ENCODE results near the gene SGSM2. TPM values are rescaled to one million over a fixed set of nuclear protein-coding genes. Genes with fewer than 3 reads are reported as not detected.

The SGSM2 gene
- total and polyA plus RNA-seq, 2 of the 13 experiments (the other 11 are each of a cell fraction or from before 2014, with no cell fraction given), result 30.4 to 51.3 TPM

DNA sequence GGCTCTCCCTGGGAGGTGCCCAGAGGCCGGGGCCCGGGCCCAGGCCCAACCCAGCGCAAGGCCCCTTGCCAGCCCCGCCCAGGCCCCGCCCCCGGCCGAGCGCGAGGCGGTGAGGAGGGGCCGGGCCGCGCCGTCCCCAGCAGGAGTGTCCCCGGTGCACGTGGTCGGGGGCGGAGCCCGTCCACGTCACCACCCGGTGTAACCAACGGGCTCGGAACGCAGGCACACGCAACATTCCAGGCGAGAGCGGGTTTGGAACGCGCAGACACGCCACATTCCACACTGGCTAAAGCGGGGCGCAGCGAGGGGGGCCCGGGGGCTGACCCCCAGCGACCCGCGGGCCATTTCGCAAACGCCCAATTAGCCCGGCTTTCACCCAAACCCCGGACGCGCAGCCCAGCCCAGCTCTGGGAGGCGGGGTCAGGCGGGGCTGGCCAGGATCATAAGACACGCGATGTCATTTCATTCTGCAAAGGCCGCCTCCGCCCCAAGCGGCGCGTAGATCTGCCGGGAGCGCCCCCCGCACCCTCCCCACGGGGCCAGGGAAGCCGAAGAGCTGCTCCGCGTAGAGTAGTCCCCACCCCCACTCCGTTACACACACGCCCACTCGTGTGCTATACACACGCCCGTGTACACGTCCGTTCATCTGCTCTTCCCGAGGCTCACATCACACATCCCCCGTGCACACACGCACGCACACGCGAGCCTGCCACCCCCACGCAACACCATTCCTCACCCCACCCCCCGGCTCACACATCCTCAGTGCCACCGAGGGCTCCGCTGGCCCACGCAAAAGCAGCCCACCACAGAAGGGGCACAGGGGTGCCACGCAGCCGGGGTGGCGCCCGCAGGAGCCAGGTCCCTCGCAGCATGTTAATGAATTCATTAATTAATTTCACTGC is 62.5 kb downstream of the SGSM2 start (continued):
- TF ChIP-seq, protein P1, sequence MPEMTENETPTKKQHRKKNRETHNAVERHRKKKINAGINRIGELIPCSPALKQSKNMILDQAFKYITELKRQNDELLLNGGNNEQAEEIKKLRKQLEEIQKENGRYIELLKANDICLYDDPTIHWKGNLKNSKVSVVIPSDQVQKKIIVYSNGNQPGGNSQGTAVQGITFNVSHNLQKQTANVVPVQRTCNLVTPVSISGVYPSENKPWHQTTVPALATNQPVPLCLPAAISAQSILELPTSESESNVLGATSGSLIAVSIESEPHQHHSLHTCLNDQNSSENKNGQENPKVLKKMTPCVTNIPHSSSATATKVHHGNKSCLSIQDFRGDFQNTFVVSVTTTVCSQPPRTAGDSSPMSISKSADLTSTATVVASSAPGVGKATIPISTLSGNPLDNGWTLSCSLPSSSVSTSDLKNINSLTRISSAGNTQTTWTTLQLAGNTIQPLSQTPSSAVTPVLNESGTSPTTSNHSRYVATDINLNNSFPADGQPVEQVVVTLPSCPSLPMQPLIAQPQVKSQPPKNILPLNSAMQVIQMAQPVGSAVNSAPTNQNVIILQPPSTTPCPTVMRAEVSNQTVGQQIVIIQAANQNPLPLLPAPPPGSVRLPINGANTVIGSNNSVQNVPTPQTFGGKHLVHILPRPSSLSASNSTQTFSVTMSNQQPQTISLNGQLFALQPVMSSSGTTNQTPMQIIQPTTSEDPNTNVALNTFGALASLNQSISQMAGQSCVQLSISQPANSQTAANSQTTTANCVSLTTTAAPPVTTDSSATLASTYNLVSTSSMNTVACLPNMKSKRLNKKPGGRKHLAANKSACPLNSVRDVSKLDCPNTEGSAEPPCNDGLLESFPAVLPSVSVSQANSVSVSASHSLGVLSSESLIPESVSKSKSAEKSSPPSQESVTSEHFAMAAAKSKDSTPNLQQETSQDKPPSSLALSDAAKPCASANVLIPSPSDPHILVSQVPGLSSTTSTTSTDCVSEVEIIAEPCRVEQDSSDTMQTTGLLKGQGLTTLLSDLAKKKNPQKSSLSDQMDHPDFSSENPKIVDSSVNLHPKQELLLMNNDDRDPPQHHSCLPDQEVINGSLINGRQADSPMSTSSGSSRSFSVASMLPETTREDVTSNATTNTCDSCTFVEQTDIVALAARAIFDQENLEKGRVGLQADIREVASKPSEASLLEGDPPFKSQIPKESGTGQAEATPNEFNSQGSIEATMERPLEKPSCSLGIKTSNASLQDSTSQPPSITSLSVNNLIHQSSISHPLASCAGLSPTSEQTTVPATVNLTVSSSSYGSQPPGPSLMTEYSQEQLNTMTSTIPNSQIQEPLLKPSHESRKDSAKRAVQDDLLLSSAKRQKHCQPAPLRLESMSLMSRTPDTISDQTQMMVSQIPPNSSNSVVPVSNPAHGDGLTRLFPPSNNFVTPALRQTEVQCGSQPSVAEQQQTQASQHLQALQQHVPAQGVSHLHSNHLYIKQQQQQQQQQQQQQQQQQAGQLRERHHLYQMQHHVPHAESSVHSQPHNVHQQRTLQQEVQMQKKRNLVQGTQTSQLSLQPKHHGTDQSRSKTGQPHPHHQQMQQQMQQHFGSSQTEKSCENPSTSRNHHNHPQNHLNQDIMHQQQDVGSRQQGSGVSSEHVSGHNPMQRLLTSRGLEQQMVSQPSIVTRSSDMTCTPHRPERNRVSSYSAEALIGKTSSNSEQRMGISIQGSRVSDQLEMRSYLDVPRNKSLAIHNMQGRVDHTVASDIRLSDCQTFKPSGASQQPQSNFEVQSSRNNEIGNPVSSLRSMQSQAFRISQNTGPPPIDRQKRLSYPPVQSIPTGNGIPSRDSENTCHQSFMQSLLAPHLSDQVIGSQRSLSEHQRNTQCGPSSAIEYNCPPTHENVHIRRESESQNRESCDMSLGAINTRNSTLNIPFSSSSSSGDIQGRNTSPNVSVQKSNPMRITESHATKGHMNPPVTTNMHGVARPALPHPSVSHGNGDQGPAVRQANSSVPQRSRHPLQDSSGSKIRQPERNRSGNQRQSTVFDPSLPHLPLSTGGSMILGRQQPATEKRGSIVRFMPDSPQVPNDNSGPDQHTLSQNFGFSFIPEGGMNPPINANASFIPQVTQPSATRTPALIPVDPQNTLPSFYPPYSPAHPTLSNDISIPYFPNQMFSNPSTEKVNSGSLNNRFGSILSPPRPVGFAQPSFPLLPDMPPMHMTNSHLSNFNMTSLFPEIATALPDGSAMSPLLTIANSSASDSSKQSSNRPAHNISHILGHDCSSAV (CRISPR knock-in tag; IDR thresholded peaks at IDR 0.05; ENCODE audit: borderline replicate concordance), result no peak
- TF ChIP-seq ZSCAN20 (CRISPR knock-in tag; IDR thresholded peaks at IDR 0.05; ENCODE audit: borderline replicate concordance) (0 out of 2 replicates have a peak, but pooled peaks have one; percentile 66), NFE2L1 (CRISPR knock-in tag; IDR thresholded peaks at IDR 0.05; ENCODE audit: borderline replicate concordance) (no peak), ZKSCAN5 (CRISPR knock-in tag; IDR thresholded peaks at IDR 0.05) (no peak), SIN3A (IDR thresholded peaks at IDR 0.05; ENCODE audit: borderline replicate concordance, low read depth, low read length) (peak; percentile 91), ZBTB7B (CRISPR knock-in tag; IDR thresholded peaks at IDR 0.05) (peak; percentile 24; the same call in 1 of the 2 replicates), ZMYM4 (CRISPR knock-in tag; IDR thresholded peaks at IDR 0.05) (peak; percentile 65; the same call in 1 of the 2 replicates)
- TF ChIP-seq, protein P2, sequence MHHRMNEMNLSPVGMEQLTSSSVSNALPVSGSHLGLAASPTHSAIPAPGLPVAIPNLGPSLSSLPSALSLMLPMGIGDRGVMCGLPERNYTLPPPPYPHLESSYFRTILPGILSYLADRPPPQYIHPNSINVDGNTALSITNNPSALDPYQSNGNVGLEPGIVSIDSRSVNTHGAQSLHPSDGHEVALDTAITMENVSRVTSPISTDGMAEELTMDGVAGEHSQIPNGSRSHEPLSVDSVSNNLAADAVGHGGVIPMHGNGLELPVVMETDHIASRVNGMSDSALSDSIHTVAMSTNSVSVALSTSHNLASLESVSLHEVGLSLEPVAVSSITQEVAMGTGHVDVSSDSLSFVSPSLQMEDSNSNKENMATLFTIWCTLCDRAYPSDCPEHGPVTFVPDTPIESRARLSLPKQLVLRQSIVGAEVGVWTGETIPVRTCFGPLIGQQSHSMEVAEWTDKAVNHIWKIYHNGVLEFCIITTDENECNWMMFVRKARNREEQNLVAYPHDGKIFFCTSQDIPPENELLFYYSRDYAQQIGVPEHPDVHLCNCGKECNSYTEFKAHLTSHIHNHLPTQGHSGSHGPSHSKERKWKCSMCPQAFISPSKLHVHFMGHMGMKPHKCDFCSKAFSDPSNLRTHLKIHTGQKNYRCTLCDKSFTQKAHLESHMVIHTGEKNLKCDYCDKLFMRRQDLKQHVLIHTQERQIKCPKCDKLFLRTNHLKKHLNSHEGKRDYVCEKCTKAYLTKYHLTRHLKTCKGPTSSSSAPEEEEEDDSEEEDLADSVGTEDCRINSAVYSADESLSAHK (CRISPR knock-in tag; IDR thresholded peaks at IDR 0.05; ENCODE audit: borderline replicate concordance), result no peak
- TF ChIP-seq, protein P3, sequence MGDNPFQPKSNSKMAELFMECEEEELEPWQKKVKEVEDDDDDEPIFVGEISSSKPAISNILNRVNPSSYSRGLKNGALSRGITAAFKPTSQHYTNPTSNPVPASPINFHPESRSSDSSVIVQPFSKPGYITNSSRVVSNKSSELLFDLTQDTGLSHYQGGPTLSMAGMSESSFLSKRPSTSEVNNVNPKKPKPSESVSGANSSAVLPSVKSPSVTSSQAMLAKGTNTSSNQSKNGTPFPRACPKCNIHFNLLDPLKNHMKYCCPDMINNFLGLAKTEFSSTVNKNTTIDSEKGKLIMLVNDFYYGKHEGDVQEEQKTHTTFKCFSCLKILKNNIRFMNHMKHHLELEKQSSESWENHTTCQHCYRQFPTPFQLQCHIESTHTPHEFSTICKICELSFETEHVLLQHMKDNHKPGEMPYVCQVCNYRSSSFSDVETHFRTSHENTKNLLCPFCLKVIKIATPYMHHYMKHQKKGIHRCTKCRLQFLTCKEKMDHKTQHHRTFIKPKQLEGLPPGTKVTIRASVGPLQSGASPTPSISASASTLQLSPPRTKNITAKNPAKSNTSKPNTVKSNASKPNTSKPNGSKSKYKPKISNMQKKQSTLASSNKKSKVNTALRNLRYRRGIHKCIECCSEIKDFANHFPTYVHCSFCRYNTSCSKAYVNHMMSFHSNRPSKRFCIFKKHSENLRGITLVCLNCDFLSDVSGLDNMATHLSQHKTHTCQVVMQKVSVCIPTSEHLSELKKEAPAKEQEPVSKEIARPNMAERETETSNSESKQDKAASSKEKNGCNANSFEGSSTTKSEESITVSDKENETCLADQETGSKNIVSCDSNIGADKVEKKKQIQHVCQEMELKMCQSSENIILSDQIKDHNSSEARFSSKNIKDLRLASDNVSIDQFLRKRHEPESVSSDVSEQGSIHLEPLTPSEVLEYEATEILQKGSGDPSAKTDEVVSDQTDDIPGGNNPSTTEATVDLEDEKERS (CRISPR knock-in tag; IDR thresholded peaks at IDR 0.05), result no peak
- TF ChIP-seq, protein P4, sequence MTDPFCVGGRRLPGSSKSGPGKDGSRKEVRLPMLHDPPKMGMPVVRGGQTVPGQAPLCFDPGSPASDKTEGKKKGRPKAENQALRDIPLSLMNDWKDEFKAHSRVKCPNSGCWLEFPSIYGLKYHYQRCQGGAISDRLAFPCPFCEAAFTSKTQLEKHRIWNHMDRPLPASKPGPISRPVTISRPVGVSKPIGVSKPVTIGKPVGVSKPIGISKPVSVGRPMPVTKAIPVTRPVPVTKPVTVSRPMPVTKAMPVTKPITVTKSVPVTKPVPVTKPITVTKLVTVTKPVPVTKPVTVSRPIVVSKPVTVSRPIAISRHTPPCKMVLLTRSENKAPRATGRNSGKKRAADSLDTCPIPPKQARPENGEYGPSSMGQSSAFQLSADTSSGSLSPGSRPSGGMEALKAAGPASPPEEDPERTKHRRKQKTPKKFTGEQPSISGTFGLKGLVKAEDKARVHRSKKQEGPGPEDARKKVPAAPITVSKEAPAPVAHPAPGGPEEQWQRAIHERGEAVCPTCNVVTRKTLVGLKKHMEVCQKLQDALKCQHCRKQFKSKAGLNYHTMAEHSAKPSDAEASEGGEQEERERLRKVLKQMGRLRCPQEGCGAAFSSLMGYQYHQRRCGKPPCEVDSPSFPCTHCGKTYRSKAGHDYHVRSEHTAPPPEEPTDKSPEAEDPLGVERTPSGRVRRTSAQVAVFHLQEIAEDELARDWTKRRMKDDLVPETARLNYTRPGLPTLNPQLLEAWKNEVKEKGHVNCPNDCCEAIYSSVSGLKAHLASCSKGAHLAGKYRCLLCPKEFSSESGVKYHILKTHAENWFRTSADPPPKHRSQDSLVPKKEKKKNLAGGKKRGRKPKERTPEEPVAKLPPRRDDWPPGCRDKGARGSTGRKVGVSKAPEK (CRISPR knock-in tag; IDR thresholded peaks at IDR 0.05; ENCODE audit: borderline replicate concordance), result no peak

Data from HepG2 (cell line).